Left lobe of liver (tissue), 2 donors: ENCODE results near the gene TLR8. TPM values are rescaled to one million over a fixed set of nuclear protein-coding genes. Genes with fewer than 3 reads are reported as not detected.
A peak's percentile ranks its signal among the peaks of the same experiment; 100 is the strongest.

Experiments
- ATAC-seq: fragments of 200-7000 bp; cut with Tn5 transposase; one replicate; pipeline ENCODE4 v1.9.1; 2020; ENCODE audit warnings: mild to moderate bottlenecking, moderate library complexity
- DNase-seq: peaks from one replicate; pipeline ENCODE4 v3.0.0-alpha.2; 2020; ENCODE audit warnings: low spot score
- total RNA-seq: library from RNA; stranded (reverse); gene quantifications from one replicate; pipeline ENCODE4 v1.2.1, GENCODE V29; 2021
- donor health status: DM: no; HTN: no; CAD: no; lungs with moderate emphysema.
- donor health status: DM: no; HTN: yes; CAD: no.

The TLR8 gene
- total RNA-seq, 1 donor from 2014 or later: 0.20 TPM

DNA sequence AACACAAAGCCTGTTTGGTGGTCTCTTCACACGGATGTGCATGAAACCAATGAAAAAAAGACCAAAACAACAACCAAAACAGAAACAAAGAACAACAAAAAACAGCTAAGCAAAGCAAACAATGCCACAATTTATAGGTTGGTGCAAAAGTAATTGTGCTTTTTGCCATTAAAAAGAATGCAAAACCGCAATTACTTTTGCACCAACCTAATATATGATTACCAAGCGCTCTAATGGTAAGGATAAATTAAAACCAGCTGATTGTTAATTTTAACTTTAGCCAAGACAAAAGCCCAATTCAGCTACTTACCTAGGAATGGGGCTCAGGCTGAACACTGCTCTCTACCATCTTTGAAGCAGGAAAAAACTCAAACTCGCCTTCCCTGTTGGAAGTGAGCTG lies 39.1 kb downstream of the TLR8 start:
- no peak for ATAC-seq

DNA sequence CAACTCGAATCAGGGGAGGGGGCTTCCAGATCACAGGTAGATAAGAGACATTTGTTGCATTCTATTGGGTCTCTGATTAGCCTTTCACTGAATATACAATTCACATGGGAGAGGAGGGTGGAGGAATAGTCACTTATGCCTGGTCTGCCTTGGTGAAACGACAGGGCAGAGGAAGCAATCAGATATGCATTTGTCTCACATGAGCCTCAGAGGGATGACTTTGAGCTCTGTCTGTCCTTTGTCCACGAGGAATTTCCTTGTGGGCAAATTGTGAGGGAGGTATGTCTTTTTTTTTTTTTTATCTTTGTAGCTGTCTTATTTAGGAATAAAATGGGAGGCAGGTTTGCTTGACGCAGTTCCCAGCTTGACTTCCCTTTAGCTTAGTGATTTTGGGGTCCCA lies 40.0 kb downstream of the TLR8 start:
- ATAC-seq: no peak

More for the DNA sequence above, 39.1 kb downstream of the TLR8 start:
- DNase-seq: no peak

DNA sequence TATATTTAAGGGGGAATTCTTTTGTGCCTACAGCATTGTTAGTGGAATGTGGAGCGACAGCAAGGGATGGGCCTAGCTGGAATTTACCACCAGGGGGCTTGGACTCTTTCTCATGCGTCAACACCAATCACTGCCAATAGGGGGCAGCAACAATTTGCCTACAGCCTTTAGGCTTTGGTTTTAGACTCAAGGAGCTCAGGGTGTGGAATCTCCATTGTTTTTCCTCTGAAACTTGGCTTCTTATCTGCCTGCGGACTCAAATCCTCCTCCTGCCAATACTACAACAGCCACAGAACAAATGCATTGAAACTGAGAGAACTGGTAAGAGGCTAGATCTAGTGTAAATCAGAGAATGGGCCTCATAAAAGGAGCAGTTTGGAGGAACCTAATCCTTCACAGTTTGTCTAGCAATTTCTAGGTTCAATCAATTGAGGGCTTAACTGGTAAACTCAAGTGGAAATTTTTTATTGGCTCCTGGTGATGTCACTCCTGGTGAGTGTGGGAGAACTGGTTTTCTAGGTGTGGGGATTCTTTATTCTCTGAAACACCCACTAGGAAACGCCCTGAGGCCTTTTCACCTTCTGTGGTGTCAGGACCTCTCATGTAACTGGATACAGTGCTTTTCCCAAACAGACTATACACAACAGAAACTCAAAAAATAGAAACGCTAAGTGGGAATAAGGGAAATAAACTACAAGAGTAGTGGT lies 40.6 kb downstream of the TLR8 start:
- peak; percentile 95 for ATAC-seq
- DNase-seq: peak; percentile 60

More for the DNA sequence above, 40.0 kb downstream of the TLR8 start:
- no peak for DNase-seq

DNA sequence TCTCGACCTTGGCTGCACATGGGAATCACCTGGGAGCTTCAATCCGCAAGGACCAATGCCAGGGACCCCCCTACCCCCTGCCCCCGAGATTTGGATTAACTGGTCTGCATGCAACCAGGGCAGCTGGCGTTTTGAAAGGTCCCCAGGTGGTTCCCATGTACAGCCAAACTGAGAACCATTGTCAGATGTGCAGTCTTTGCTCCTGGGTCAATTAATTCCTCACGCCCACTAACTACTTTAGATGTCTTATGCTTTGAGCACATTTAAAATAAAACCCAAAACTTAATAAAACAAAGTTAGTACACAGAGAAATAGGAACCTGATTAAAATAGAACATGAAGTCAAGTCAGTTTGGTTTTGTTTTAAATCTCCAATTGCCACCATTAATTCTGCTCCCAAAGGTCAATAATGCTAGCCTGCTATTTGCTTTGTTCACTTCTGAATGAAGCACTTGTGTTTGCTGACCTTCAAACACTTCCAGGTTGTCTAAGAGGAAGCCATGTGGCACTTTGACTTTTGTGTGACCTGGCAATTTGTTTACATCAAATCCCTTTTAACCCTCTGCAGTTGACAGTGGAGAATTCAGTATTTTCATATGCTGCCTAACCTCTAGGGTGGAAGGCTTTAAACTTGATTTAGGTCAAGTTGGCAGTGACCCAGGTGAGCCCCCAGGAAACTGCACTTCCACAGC lies 41.3 kb downstream of the TLR8 start:
- DNase-seq (no peak), ATAC-seq (peak; percentile 55)

DNA sequence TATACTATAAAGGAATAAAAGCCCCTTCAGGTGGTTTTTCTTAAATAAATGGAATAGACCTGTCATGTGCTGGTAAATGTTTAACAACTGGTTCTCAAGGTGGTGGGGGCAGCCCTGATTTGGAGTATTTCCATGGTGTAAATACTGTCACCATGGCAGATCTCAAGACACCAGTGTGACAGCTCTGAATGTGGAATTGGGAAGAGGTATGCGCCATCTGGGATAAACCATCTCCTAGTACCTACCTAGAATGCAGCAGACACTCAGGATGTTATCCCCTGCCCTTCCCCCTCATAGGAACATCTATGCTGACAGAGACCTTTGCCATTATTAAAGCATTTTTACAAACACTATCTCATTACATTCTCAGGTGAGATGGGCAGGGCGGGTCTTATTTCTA lies 42.1 kb downstream of the TLR8 start:
- DNase-seq (no peak), ATAC-seq (no peak)

DNA sequence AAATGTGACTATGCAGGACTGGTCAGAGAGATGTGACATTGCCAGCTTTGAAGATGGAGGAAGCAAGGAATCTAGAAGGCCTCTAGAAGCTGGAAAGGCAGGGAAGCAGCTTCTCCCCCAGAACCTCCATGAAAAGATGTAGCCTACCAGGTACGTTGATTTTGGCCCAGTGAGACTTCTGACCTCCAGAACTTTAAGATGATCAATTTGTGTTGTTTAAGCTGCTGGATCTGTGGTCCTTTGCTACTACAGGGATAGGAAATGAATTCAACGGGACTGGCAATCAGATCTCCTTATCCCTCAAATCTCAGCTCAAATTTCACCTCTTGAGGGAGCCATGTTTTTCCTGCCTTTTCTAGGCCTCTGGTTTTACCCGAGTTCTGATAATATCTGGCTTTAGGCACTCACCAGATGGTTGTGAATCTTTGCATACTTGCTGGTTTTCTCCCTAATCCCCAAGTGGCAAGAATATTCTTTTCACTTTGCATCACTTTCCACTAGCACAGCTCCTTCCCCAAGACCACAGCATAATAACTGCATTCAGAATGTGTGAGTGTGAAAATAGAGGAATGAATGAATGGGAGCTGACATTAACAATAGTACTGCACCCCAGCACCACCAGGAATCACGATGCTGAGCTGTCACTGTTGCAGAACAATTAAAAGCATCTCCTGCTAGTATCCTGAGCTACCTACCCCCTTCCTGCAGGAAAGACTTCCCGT lies 42.9 kb downstream of the TLR8 start:
- ATAC-seq: no peak
- DNase-seq: no peak

DNA sequence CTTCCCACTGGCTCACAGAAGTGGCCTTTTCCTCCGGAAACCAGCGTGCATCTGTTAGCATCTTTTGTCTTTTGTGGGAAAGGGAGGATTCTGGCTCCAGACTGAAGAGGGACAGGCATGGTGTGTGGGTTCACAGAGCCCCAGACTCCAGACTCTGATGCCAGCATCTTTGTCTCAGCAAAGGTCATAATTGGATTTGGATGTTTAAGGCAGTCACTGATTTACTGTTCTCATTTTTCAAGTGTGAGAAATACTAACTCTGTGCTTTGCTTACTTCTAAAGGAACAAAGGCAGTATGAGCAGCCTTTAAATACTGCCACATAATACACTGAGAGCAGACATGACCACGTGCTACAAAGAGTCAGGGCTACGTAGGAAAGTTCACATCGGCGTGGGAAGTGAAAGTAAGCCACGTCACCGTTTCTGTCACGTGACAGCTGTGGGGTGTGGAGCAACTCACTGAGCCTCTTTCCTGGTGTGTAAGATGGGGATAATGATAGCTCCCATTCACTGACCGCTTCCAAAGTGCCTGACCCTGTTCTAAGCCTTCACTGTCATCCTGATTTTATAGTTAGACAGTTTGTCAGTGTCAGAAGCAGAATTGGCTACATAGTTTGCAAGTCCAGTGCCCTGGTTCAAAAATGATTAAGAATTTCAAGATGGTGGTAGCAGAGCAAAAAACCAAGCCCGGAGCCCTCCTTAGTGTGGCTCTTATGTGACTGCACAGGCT lies 43.7 kb downstream of the TLR8 start:
- DNase-seq (peak; percentile 72), ATAC-seq (peak; percentile 73)

DNA sequence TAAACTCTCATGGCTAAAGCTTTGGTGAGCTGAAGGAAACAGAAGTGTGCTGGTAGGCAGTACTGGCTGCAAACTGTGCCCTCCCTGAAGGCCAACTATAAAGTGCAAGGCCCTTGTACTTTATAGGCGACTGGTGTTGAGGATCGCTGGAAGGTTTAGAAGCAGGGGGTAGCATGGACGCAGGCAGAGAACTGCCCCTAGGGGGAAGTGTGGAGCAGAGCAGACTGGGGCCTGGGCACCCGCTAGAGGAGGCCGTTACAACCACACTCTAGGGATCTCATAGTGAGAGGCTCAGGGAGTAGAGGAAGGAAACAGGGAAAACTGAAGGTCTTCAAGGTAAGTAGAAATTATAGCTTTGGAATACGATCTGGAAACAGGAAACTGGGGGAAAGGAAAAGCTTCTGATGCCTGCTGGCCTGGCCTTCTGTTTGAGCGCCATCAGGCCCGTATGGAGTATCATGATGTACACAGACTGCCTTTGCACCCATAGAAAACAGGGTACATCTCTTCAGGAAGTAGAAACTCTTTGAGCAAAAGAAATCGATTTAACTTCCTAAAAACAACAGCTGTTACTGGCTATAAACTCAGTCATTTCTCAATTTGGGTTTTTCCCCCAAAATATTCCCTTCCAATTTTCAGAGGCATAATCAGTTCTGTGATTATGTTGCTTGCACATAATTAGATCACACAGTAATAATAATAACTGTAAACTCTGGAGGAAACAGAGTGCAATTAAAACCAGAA lies 44.6 kb downstream of the TLR8 start:
- DNase-seq (no peak), ATAC-seq (peak; percentile 32)

DNA sequence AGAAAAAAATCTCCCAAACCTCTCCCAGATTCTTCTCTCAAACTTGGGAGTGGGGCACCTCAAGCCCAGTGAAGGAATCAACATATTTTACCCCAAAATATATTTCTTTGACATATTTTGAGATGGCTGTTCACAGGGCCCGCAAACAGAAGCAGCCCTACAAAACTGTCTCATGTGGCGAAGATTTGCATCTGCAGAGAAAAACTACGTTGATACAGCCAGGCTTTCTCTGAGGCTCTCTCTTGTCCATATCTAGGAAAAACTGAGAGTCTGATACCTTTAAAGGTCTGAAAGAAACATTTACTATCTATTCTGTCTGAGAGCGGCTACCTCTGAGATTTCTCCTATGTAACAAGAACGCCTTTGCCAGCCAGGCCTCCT lies 45.2 kb downstream of the TLR8 start:
- ATAC-seq (no peak), DNase-seq (no peak)

DNA sequence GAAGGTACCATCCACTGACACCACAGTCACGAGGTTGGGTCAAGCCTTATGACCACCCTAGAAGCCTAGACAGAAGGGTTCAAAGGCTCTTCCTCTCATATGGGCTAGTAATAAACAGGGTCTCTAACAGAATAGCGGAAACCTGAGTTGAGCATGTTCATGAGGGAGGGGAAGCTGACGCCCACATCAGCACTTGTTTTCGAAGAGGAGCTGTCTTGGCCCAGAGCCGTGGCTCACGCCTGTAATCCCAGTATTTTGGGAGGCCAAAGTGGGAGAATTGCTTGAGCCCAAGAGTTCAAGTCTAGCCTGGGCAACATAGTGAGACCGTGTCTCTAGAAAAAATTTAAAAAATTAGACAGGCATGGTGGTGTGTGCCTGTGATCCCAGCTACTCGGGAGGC lies 47.0 kb downstream of the TLR8 start:
- DNase-seq (no peak), ATAC-seq (no peak)

DNA sequence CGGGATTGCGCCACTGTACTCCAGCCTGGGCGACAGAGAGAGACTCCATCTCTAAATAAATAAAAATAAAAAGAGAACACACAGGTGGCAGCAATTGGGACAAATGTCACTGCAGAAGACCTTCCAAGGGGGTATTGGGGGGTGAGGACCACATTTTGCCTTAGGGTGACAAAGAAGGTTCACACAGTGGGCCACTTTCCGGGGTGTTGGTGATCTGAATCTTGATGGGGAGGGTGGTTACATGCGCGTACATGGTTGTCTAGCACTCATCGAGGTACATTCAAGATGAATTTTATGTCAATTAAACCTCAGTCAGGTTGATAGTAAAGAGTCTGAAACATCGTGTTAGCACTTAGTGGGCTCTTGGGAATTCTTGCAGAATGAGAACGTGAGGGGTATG lies 48.0 kb downstream of the TLR8 start:
- ATAC-seq (no peak), DNase-seq (no peak)

DNA sequence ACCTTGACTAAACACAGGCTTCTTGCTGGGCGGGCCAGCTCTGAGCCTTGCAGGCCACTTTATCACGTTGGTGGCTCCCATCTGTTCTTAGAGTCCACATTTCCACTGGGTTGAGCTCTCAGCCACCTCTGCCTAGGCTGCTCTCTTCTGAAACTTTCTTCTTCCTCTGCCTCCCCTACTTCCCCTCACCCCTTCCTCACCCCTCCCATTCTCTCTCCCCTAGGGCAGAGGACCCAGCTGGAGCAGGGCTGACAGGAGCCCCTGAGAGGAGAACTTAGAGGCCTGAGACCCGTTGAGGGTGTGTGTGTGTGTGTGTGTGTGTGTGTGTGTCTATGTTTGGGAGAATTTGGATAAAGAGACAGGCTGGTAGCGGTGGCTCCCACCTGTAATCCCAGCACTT lies 48.6 kb downstream of the TLR8 start:
- no peak for ATAC-seq
- no peak for DNase-seq

DNA sequence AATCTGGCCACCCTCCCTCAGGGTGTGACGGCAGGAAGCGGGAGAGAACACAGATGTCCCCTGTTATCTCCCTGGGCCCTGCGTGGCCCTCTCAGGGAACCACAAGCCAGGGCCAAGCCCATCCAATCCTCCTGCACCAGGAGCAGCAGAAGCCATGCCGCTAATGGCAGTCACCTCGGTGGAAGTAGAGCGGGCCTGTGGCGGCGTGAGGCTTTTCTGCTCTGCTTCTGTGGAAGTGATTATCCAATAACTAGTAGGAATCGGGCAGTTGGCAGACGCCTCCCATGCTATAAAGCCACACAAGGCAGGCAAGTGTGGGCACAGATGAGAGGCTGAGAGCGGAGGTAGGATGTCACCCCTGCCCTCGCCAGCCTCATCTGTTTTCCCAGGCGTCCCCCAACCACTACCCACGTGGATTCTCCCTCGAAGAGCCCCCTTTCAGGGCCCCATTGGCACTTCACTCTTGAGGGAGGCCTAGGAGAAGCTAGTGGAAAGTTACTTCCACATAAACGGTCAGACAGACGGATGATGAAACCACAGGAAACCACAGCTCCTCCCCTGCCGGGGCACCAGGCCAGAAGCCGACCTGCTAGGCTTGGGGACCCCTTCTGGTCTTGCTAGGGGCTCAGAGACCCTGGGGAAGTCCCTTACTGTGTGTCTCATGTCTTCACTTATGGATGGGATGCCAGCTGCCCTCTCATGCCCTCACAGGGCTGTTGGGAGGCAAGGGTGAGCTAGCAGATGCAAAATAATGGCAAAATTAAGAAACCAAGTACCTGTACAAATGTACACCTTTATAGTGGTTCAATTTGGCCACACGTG lies 49.7 kb downstream of the TLR8 start:
- no peak for DNase-seq
- peak; percentile 70 for ATAC-seq

DNA sequence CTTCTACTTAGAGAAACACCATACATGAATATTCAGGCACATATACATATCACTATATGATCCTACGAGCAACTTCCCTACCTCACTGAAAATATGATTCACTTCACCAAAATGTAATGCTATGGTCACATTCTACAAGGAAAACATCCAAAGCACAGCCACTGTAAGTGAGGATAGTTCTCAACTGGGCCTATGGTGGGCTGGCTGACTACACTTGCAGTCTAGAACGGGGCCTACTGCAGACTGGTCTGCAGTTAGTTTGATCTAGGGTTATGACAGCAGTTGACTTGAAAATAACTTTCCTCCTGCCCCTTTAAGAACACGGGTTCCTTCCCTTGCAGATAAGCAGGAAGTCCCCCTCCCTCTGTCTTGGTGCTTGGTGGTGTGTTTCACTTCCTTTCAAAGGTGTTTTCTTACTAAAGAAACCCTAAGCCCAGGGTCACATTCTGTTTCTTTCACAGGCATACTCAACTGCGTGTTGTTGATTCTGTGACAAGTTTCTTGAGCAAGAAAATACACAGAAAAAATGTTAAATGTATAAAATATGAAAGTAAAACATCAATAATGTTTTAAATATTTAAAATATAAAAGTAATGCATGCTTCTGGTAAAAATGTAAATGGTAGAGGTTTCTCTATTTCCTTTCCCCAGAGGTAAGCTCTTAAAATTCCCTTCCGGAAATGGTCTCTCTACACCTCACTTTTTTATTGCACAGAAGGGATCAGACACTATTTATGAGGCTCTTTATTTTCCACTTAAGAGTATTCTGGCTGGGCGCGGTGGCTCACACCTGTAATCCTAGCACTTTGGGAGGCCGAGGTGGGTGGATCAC lies 50.5 kb downstream of the TLR8 start:
- ATAC-seq: peak; percentile 58
- DNase-seq: no peak

DNA sequence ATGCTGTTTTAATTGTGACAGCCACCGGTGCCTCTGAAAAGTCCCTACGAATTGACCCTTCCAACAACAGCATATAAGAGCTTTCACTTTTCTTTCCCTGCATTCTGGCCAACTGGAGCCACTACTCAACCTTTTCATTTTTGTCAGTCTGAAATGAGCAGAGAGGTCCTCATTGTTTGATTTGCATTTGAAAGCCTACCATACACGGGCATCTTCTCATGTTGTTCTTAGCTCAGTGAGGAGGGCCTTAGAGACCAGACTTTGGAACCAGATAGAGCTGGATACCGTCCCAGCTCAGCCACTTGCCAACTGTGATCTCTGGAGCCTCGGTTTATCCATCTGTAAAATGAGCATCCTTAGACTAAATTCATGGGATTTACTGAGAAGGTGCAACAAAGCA lies 51.6 kb downstream of the TLR8 start:
- DNase-seq (no peak), ATAC-seq (no peak)

DNA sequence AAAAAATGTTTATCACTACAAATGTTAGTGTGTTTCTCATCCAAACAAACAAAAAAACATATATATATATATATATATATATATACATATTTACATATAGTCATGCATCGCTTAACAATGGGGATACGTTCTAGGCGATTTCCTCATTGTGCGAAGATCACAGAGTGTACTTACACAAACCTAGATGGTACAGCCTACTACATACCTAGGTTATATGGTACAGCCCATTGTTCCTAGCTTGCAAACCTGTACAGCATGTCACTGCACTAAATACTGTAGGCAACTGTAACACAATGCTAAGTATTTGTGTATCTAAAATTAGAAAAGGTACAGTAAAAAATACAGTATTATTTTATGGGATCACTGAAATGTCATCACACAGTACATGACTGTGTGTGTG lies 52.0 kb downstream of the TLR8 start:
- ATAC-seq: no peak
- DNase-seq: no peak

DNA sequence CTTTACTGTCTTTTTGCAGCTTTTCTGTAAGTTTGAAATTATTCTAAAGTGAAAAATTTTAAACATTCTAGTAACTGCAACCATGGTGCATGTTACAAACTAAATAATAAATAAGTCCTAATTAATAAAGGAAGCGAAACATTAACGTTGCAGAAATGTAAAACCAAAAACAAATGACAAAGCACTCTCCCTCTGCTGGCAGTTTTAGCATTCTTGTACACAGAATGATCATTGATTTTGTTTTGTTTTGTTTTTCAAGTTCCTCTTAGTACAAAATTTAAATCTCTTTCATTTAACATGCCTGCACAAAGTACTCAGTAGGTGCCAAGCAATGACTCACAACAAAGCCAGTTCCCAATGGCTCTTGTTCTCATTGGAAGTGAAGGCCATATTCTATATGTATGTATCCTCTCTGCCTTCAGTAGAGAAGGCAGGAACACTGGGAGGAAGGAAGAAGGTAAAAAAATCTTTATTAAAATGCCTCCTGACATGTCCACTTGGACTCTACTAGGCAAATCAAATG lies 54.8 kb downstream of the TLR8 start:
- DNase-seq (no peak), ATAC-seq (no peak)

DNA sequence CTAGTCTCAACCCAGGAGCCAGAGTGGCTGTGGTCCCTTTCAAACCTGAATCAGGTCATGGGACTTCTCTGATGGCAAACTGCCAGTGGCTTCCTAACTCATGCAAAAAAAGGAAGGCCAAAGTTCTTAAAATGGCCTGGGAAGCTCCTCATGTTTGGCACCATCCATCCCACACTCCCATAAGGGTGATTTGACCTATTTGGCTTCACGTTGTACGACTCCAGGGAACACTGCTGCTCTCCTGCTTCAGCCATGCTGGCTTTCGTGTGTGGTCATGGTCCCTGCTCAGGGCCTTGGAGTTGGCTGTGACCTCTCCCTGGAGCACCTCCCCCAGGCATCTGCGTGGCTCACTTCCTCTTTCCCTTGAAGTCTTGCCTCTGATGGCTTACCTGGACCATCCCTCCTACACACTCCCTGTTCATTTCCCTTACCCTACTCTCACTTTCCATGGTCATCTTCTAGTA lies 55.7 kb downstream of the TLR8 start:
- DNase-seq (no peak), ATAC-seq (peak; percentile 65)
